Regular cardiac myocyte (primary cell): ENCODE measurements around the gene PXMP2. TPM values are rescaled to one million over a fixed set of nuclear protein-coding genes. Genes with fewer than 3 reads are reported as not detected.

Experiments used
- total RNA-seq: library from RNA; depleted of rRNA; stranded (reverse); fragments of >200 nt; gene quantifications from 2 replicates; pipeline ENCODE4 v1.2.3, GENCODE V29; 2014

PXMP2 gene
- 6.5 and 16.7 TPM in 2 replicates for total RNA-seq

GRCh38 chr12:132687211-132688164 lies at the start of gene PXMP2, which contains the start of gene POLE:
Gene PXMP2, plus strand, starts transcription at chr12:132687587. Its CDS starts 84 bp downstream, at chr12:132687671.
Gene POLE, minus strand, starts transcription at chr12:132687342. Its CDS starts 27 bp downstream, at chr12:132687315.

GRCh38 chr12:132710405-132711079 lies 23.2 kb downstream of the PXMP2 start, which contains the start of gene PGAM5:
Gene PGAM5, plus strand, starts transcription at chr12:132710842. Its CDS starts 35 bp downstream, at chr12:132710877.

Other genes starting within 250 kb of the PXMP2 start
- 0.85 and 1.9 TPM in 2 replicates for gene FBRSL1, start 197.4 kb upstream of the PXMP2 start, total RNA-seq
- gene LRCOL1, start 77.0 kb upstream of the PXMP2 start, total RNA-seq: not detected in 2 replicates
- gene P2RX2, start 68.8 kb upstream of the PXMP2 start, total RNA-seq: not detected in 2 replicates
- gene POLE, start 245 bp upstream of the PXMP2 start, total RNA-seq: 13.0 and 31.4 TPM in 2 replicates
- gene PGAM5, start 23.3 kb downstream of the PXMP2 start, total RNA-seq: 30.7 and 81.3 TPM in 2 replicates
- 56.1 and 71.9 TPM in 2 replicates for gene ANKLE2, start 74.2 kb downstream of the PXMP2 start, total RNA-seq
- gene GOLGA3, start 141.3 kb downstream of the PXMP2 start, total RNA-seq: 165 and 236 TPM in 2 replicates
- gene CHFR, start 200.0 kb downstream of the PXMP2 start, total RNA-seq: 24.5 and 40.8 TPM in 2 replicates